Uterus (tissue), 2 donors: Measurements from ENCODE around the gene PSMA8.

Source experiments
- CTCF ChIP-seq, 4 experiments: fragments of 200-600 bp in 2 of 4; fragments of 450-650 bp in 2 of 4; sonication (generic) in 2 of 4; IDR thresholded peaks; one replicate each; pipeline ENCODE4 v1.5.1; 2016 to 2019; ENCODE audit warnings: antibody characterized with exemption in 4 of 4, mild to moderate bottlenecking in 2 of 4, moderate library complexity in 1 of 4
- POLR2A ChIP-seq, 2 donors: fragments of 450-650 bp; IDR thresholded peaks; one replicate each; pipeline ENCODE4 v1.6.1; 2016; ENCODE audit warnings: antibody characterized with exemption in 2 of 2, mild to moderate bottlenecking in 1 of 2, moderate library complexity in 1 of 2

GRCh38 chr18:26230497-26230896, 96.8 kb downstream of the PSMA8 start:
- TF ChIP-seq POLR2A (IDR thresholded peaks at IDR 0.05) = no peak
- no peak for TF ChIP-seq CTCF (IDR thresholded peaks at IDR 0.05)
